Mucosa of gallbladder (tissue), 1 donor: Measurements from ENCODE around the gene DCTN4. TPM values are rescaled to one million over a fixed set of nuclear protein-coding genes. Genes with fewer than 3 reads are reported as not detected.
A peak's percentile ranks its signal among the peaks of the same experiment; 100 is the strongest.
"Not testable (repeated sequence)": the region's sequence is repeated elsewhere in the genome, so short reads cannot be mapped to it uniquely, and the experiment has no call there.

Source experiments
- DNase-seq: peaks from one replicate; pipeline ENCODE4 v3.0.0-alpha.2; 2020; ENCODE audit warnings: low spot score
- total RNA-seq: library from RNA; stranded (reverse); gene quantifications from one replicate; pipeline ENCODE4 v1.2.1, GENCODE V29; 2021
- donor health status: DM: no; HTN: no; CAD: no.

Gene DCTN4
- total RNA-seq, 1 donor from 2014 or later = 69.4 TPM

DNA sequence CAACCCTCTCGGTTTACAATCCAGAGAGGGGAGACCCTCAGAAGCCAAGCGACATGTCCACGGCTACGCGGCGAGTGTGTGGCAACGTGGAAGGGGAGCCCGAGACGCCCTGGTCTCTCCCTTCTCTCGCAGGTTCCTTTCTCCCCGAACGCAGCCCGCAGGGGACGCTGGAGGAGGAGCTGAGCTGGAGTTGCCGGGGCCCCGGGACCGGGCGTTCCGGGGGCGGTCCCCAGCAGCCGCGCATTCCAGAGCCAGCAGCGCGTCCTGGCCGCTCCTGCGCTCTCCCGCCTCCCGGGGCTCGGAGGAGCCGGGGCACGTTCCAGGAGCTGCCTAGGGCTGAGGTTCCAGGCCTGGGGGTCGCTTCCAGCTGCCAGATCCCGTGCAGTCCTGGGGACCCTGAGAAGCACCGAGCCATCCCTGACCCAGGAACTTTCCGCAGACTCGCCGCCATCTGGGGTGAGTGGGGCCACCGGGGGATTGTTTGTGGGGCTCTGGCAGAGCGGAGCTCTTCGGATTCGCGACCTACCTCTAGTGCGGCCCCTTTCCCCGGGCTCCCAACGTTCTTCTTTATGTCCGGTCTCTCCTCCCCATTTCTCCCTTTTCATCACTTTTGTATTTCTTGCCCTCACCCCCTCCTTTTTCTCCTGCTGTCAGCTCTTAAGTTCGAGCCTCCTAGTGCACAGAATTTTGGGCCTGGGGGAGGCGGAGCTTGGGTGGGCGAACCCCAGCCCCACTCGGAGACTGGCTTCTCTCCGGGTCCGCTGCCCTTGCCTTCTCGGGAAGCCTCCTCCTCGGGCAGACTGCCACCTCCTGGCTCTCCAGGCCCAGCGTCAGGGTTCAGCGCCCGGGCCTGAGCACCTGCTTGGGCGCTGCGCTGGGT is 19.9 kb upstream of the DCTN4 start, which contains the start of gene SMIM3:
Gene SMIM3, plus strand, starts transcription at position 241 of the 880 bp plus-strand sequence. CDS start 16,684 bp downstream, outside the sequence.
- DNase-seq = peak; percentile 71

DNA sequence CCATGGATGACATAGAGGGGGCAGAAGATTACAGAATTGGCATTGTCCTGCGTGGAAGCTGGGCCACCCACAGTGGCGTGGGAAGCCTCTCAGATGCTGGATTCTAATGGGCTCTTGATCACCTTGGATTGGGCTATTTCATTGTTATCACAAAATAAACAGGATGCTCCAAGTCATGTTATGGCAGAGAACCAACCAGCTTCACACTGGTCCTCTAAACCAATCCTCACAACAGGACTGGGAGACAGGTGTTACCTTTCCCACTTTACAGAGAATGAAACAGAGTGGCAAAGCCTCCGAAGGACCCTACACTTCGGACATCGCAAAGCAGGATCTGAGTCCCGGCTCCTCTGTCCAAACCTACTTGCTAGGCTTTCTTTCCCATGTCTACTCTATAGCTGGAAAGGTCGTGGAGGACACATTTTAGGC is 19.3 kb upstream of the DCTN4 start:
- DNase-seq = no peak

DNA sequence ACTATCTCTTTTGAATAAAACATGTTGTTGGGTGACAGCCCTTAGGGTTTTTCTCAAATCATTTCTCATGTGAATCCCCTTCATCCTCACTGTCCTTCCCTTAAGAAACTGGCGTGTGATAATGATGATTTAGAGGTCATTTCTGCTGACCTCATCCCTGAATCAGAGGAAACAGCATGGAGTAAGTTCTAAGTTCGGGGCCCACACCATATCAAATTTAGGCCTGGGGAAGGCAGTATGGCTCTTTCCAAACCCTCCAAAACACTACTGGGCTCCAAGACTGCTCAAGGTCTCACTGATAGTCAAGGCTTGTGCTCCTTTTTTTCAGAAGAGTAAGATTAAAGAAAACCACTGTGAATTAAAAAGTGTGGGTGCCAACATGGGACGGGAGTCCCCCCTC is 18.9 kb upstream of the DCTN4 start:
- DNase-seq = no peak

DNA sequence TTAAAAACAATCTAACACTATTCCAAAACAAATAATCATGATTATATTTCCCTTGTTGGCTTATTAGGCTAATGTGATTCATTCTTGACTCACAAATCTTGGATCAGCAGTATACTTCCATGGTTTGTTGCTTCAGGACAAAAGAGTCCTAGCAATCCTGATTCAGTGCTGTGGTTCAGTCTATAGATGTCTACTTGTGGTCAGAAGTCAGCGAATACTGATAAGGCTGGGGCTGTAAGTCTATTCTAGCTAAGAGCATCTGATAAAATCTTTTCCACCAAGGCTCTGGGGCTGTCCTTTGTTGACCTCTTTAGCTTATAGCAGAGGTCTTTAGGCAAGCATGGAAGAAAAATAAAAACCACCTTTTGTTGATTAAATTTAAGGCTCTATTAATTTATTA is 15.3 kb upstream of the DCTN4 start:
- DNase-seq = no peak

DNA sequence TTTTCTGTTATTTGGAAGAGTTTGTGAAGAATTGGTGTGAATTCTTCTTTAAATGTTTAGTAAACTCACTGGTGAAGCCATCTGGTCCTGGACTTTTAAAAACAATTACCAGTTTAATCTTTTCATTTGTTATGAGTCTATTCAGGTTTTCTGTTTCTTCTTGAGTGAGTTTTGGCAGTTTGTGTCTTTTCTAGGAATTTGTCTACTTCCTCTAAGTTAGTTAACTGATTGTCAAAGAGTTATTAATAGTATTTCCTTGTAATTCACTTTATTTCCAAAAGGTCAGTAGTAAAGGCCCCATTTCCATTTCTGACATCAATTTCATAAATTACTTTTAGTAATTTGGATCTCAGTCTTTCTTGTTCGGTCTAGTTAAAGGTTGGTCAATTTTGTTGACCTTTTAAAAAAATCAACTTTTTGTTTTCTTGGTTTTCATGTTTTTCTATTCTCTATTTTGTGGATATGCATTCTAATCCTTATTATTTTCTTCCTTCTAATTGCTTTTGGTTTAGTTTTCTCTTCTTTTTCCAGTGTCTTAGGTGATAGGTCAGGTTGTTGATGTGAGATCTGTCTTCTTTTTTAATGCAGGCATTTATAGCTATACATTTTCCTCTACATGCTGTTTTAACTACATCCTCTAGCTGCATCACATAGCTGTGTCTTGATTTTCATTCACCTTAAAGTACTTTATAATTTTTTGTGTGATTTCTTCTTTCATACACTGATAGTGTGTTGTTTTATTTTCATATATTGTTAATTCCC is 12.4 kb upstream of the DCTN4 start:
- no peak for DNase-seq

DNA sequence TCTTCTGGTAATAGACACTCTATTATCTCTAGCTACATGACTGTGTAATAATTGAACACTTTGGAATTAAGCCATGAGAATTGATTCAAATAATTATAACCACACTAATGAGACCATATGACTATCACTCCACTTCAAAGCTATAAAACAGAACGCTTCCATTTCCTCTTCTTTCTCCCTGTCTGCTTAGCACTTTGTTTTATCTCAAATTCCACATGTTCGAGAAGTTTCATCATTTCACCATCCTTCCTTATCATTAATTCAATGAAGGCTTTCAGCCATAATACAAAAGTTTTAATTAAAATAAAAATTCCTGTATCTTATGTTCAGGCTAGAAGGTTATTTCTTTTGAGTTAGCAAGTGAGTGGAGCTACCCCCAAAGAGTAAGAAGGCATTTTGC is 7.4 kb upstream of the DCTN4 start:
- no peak for DNase-seq

DNA sequence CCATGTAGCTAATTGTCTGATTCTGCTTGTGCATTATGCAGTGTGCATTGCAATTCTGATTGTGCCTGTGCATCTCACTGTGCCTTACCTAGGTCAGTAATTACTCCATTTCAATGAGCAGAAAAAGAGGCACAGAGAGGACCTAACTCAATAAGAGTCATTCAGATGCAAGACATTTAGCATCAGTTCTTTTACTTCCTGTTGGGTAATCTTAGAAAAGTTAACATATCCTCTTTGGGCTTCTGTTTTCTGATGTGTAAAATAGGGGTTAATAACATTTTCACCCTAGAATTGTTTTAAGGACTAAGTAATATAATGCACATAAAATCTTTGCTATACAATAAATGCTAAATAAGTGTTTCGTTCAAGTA is 7.0 kb upstream of the DCTN4 start:
- no peak for DNase-seq

DNA sequence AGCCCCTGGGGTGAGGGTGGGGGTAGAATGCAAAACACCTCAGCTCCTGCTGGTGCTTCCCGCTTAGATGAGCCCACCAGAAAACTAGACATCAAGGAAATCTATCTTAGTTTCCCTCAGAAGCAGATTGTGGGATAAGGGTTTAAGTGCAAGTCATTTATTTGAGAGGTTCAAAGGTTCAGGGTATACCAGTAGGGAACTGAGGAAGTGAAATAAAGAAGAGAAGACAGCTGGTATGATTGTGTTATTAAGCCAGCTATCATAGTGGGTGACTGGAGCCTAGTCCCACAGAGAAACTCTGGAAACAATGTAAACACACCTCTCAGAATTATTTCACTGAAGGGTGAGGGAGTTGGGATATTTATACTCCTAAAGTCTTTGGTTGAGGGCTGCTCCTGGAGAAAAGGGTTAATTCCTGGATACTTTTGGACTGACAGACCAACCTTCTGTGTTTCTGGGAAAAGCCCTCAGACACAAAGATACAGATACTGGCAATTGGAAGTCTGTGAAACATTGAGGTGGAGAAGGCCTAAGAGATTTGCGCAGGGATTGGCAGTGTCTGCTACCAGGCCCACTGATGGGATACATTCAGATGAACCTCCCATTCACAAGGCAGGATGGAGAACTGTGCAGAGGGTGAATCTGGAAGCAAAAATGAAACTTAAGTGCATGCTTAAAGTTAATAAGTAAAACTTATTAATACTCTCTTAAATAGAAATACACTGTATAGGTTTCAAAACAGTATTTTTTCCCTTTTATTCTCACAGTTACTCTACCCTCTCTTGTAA is 6.4 kb upstream of the DCTN4 start:
- DNase-seq = no peak

DNA sequence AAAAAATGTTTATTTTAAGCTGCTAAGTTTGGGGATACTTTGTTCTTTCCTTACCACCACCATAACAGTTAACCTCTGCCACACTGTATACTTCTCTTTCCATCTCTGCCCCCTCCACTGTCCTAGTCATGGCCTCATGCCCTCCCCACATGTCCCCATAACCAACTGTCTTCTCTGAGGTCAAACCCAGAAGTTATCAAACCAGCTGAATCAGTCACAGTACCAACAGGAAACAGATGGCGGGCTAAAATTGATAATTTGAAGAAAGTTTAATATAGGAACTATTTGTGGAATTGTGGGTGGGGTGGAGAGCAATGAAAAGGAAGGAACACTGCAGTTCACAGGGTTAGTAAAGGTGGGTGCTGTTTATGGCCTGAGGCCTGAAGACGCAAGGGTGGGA is 5.7 kb upstream of the DCTN4 start:
- no peak for DNase-seq

DNA sequence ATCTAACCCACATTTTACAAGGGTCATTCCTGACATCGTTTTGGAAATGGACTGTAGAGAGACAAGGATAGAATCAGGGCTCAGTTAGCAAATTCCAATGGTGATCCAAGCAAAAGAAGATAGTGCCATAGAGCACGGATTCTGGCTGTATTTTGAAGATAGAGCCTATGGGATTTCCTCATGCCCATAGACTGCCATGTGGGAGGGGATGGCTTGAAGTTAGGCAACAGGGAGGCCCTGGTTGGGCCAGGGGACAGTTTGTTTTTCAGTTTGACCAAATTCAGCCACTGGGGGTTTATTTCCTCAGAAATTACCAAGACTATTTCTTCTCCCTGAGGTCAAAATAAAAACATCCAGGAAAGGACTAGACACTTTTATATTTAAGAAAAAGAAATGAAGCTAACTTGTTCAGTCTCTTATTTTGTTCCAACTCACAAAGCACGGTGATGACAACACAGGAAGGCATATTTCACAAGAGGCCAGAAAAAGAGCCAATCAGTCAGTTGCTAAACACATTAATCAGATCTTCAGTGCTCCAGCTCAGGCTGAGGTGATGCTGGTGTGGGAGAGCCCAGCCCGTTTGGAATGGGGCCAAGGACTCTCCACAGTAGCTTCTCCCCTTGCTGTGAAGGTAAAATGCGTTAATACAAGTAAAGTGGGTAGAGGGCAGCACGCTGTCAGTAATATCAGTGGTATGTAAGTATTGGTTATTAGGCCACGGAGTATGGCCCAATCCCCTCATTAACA is 4.4 kb upstream of the DCTN4 start:
- peak; percentile 29 for DNase-seq

DNA sequence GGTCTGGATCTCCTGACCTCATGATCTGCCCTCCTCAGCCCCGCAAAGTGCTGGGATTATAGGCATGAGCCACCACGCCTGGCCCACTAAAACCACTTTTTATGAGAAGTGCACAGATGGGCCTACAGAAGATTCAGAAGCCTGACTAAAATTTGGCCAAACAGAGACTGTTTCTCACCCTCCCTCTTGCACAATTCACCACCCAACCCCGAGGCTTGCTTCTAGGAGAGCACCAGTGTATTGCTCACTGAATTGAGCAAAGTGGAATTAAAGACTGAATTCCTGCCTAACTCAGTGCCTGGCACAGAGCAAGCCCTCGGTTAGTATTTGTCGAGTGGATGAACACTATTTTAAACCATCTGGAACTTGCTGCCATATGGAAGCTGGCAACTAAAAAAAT is 3.4 kb upstream of the DCTN4 start:
- no peak for DNase-seq

DNA sequence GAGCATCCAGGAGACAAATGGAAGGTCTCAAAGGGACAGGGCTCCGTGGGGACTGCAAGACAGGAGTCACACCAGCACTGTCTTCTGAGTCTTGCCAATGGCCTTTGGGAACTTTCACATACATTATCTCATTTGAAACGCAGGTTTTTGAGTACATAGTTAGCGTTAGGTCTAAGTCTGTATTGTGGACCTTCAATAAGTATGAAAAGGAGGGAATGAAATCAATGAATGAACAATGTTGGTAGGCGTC is 442 bp upstream of the DCTN4 start:
- no peak for DNase-seq

DNA sequence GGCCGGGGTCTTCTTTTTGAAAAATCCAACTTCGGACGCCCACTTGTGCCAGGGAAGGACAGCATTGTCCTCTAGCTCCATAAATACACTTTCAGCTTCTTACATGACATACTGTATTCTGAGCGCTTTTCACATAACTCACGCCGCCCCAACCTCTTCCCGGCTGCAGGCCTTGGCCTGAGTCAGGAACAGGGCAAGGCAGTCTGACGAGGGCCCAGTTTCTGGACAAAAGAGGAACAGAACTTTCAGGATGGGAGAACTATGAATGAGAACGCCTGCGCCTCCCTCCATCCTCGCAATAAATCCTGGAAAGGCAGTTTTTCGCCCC is 650 bp downstream of the DCTN4 start:
- DNase-seq = no peak

DNA sequence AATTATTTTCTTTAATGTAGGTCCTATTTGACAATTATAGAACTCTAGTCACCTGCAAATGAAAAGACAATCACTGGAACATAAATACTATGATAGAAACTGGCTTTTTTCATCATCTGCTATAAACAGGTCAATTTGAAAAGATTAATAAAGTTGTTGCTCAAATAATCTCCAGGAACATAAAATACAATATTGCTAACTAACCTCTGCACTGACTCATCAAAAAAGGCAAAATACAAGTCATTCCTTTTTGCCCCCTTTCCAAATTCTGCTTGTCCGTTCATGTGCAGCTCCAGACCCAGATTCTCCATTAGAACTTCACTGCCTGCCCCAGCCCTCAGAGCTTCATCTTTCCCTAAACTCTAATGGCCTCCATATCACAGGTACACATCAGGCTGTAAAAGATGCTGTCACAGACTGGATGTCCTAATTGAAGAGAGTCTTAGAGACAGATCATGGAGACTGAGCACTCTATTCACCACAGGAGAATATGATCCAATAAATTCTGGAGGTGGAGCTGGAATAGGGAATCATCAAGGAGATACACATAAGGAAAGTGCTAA is 1.6 kb downstream of the DCTN4 start:
- DNase-seq = no peak

DNA sequence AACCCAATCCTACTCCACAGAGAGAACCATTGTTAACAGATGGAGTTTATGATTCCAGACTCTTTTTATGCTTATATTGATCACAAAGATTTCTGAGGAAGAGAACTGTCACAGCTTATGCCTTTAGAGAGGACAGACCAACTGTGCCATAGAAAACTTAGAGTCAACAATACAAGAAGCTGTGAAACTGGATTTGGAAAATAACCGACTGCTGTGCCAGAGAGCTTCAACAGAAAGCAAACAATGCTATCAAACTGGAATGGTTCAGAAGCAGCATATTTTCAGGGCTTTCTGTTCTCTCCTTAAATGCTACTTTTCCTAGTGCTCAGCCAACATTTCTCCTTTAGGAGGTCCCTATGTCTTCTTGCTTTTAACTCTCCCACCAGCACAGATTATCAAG is 5.0 kb downstream of the DCTN4 start:
- no peak for DNase-seq

DNA sequence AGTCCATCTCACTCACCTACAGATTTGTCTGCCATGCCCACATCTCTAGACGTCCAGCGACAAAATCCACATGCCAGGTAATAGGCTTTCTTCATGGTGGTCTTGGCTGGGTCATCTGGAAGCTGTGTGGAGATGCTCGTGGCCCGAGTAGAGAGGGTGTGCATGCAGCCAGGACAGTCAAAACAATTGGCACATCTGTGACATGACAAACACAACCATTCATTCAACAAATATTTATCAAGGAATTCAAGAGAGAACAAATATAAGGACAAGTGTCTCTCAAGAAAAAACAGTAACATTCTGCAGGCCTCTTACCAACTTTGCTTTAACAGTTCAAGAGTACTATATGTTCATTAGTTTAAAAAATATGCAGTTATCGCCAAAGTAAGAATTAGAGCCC is 5.4 kb downstream of the DCTN4 start:
- DNase-seq = no peak

DNA sequence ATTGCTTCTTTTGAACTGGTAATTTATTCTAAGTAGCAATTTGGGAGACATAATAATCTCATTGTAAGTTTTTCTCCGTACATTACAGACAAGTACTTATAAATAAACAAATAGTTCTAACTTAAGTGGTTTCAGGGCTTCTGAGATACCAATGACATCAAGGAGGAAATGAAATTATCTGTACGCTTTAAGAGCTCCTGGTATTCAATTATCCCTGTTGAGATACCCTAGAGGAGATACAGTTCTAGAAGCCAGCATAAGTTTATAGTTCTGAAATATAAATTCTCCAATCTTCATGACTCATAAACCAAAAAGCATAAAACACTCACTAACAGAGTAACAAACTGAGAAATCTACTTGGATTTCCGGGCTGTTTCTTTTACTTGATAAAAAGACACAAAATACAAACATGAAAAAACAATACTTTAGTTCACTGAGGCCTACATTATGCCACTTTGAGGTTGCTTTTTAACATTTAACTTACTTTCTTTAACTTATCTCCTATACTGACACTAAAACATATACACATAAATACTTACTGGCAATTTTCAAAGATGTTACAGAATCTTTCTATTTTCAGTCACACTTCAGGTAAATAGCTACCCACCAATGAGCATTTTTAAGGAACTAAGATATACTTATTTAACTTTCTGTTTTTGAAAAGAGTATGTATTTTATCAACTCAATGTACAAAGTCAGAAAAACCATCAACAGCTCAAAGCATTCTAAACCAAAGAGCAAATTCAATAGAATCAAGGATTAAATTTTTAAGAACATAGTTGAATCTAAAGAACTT is 7.5 kb downstream of the DCTN4 start:
- no peak for DNase-seq

DNA sequence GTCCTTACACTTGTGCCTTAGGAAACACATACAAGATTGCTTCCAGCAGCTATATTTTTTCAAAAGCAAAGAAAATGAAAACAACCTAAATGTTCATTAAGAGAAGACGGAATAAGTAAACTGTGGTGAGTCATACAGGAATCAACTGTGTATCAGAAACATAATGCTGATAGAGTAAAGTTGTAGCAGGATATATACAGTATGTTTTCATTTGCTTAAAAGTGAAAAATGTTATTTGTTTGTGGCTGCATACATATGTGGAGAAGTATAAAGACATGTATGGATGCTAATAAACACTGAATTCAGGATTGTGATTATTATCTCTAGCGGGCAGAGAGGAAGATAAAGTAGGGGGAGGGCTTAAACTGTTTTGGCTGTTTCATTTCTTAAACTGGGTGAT is 8.3 kb downstream of the DCTN4 start:
- DNase-seq = no peak

DNA sequence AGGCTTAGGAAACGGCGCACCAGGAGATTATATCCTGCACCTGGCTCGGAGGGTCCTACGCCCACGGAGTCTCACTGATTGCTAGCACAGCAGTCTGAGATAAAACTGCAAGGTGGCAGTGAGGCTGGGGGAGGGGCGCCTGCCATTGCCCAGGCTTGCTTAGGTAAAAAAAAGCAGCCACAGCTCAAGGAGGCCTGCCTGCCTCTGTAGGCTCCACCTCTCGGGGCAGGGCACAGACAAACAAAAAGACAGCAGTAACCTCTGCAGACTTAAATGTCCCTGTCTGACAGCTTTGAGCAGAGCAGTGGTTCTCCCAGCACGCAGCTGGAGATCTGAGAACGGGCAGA is 15.7 kb downstream of the DCTN4 start:
- not testable (repeated sequence) for DNase-seq

DNA sequence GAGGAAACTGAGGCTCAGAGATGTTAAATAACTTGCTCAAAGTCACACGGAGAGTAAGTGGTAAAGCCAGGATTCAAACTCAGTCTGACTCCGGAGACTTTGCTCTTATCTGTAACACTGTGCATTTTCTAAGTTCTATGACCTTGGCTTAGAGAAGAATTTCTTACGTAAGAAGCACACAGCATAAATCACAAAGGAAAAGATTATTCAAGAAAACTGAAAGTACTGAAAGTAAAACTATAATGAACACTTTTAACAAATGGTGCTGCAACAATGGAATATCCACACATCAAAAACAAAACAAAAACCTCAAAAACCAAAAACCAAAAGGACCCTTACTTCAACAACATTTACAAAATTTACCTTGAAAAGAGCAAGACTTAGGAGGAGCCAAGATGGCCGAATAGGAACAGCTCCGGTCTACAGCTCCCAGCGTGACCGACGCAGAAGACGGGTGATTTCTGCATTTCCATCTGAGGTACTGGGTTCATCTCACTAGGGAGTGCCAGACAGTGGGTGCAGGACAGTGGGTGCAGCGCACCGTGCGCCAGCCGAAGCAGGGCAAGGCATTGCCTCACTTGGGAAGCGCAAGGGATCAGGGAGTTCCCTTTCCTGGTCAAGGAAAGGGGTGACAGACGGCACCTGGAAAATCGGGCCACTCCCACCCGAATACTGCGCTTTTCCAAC is 16.2 kb downstream of the DCTN4 start:
- not testable (repeated sequence) for DNase-seq
